ENCODE data around the gene WNT6.

WNT6 gene

GRCh38 chr2:218859556-218859987 lies at the start of gene WNT6:
Gene WNT6 (plus strand): TSS chr2:218859805. CDS start chr2:218860038, 233 bp downstream.
- DNase-seq (ENCODE audit: extremely low spot score, insufficient read length, low read depth) = no peak

GRCh38 chr2:218810256-218810655 lies 49.3 kb upstream of the WNT6 start:
- DNase-seq (ENCODE audit: extremely low spot score, insufficient read length, low read depth) = no peak
- no peak for FAIRE-seq

More at GRCh38 chr2:218859556-218859987, at the start of gene WNT6:
- FAIRE-seq = no peak

- DNase-seq (ENCODE audit: extremely low spot score, insufficient read length, low read depth) (no peak), FAIRE-seq (no peak)
Measured at GRCh38 chr2:218811382-218811781, 48.2 kb upstream of the WNT6 start.

- no peak for FAIRE-seq
- DNase-seq (ENCODE audit: extremely low spot score, insufficient read length, low read depth) = no peak
Measured at GRCh38 chr2:218812096-218812815, 47.3 kb upstream of the WNT6 start.

GRCh38 chr2:218812861-218813260 lies 46.7 kb upstream of the WNT6 start:
- no peak for DNase-seq (ENCODE audit: extremely low spot score, insufficient read length, low read depth)
- no peak for FAIRE-seq

- FAIRE-seq (no peak), DNase-seq (ENCODE audit: extremely low spot score, insufficient read length, low read depth) (no peak)
Measured at GRCh38 chr2:218813771-218814460, 45.7 kb upstream of the WNT6 start.

GRCh38 chr2:218814540-218815243 lies 44.9 kb upstream of the WNT6 start:
- DNase-seq (ENCODE audit: extremely low spot score, insufficient read length, low read depth) = no peak
- FAIRE-seq = no peak

- DNase-seq (ENCODE audit: extremely low spot score, insufficient read length, low read depth) (no peak), FAIRE-seq (no peak)
Measured at GRCh38 chr2:218815244-218815637, 44.4 kb upstream of the WNT6 start.

GRCh38 chr2:218815649-218816048 lies 44.0 kb upstream of the WNT6 start:
- DNase-seq (ENCODE audit: extremely low spot score, insufficient read length, low read depth) (no peak), FAIRE-seq (no peak)

- FAIRE-seq = no peak
Measured at GRCh38 chr2:218816561-218817011, 43.0 kb upstream of the WNT6 start.

GRCh38 chr2:218819093-218819492 lies 40.5 kb upstream of the WNT6 start:
- FAIRE-seq (no peak), DNase-seq (ENCODE audit: extremely low spot score, insufficient read length, low read depth) (no peak)

More at GRCh38 chr2:218816561-218817011, 43.0 kb upstream of the WNT6 start:
- DNase-seq (ENCODE audit: extremely low spot score, insufficient read length, low read depth) = no peak

GRCh38 chr2:218820746-218821369 lies 38.7 kb upstream of the WNT6 start:
- DNase-seq (ENCODE audit: extremely low spot score, insufficient read length, low read depth) (no peak), FAIRE-seq (no peak)

- no peak for FAIRE-seq
- no peak for DNase-seq (ENCODE audit: extremely low spot score, insufficient read length, low read depth)
Measured at GRCh38 chr2:218821605-218822211, 37.9 kb upstream of the WNT6 start.

GRCh38 chr2:218822622-218823021 lies 37.0 kb upstream of the WNT6 start:
- DNase-seq (ENCODE audit: extremely low spot score, insufficient read length, low read depth) (no peak), FAIRE-seq (no peak)

- no peak for FAIRE-seq
Measured at GRCh38 chr2:218823196-218823855, 36.3 kb upstream of the WNT6 start.

GRCh38 chr2:218824004-218824403 lies 35.6 kb upstream of the WNT6 start:
- FAIRE-seq (no peak), DNase-seq (ENCODE audit: extremely low spot score, insufficient read length, low read depth) (no peak)

More at GRCh38 chr2:218823196-218823855, 36.3 kb upstream of the WNT6 start:
- no peak for DNase-seq (ENCODE audit: extremely low spot score, insufficient read length, low read depth)

GRCh38 chr2:218826791-218827190 lies 32.8 kb upstream of the WNT6 start:
- no peak for DNase-seq (ENCODE audit: extremely low spot score, insufficient read length, low read depth)
- FAIRE-seq = no peak

- DNase-seq (ENCODE audit: extremely low spot score, insufficient read length, low read depth) = no peak
- no peak for FAIRE-seq
Measured at GRCh38 chr2:218827701-218828476, 31.7 kb upstream of the WNT6 start.

GRCh38 chr2:218828477-218828778 lies 31.2 kb upstream of the WNT6 start:
- FAIRE-seq = no peak

More at GRCh38 chr2:218828477-218828778, 31.2 kb upstream of the WNT6 start:
- DNase-seq (ENCODE audit: extremely low spot score, insufficient read length, low read depth) = no peak

Measured in GM18507 (cell line).